Embryonic facial prominence (tissue), 1 donor: ENCODE results near the gene GSTM4.
"Not testable (repeated sequence)": the region's sequence is repeated elsewhere in the genome, so short reads cannot be mapped to it uniquely, and the experiment has no call there.

Experiments
- DNase-seq: peaks from one replicate; pipeline ENCODE4 v3.0.0-alpha.2; 2016; ENCODE audit errors: extremely low spot score

Gene GSTM4

GRCh38 chr1:109704173-109704572 lies 48.3 kb downstream of the GSTM4 start:
- no peak for DNase-seq

GRCh38 chr1:109705411-109705810 lies 49.5 kb downstream of the GSTM4 start:
- DNase-seq: no peak

GRCh38 chr1:109708949-109709348 lies 53.0 kb downstream of the GSTM4 start:
- not testable (repeated sequence) for DNase-seq

- DNase-seq: not testable (repeated sequence)
Measured at GRCh38 chr1:109709822-109710221, 53.9 kb downstream of the GSTM4 start.
